Spleen (tissue), 7 donors: ENCODE results near the gene SLC36A3.

Source experiments
- POLR2A ChIP-seq, 3 donors: fragments of 450-650 bp; IDR thresholded peaks; one replicate each; pipeline ENCODE4 v1.5.1; 2017; ENCODE audit warnings: antibody characterized with exemption in 3 of 3, mild to moderate bottlenecking in 1 of 3
- POLR2AphosphoS5 ChIP-seq, 3 donors: sonication (generic); formaldehyde crosslinking; IDR thresholded peaks; one replicate each; pipeline ENCODE4 v1.5.1; 2017; ENCODE audit warnings: antibody characterized with exemption in 3 of 3
- TF ChIP-seq, protein P1 (sequence below), 11 experiments: fragments of 200-600 bp in 7 of 11; fragments of 450-650 bp in 4 of 11; sonication (generic) in 4 of 11; IDR thresholded peaks in 8 of 11; conservative IDR thresholded peaks in 3 of 11; 1 replicate in 7 of 11; 2 replicates in 4 of 11; pipeline versions ENCODE4 v1.4.0 to v1.8.0; 2016 to 2021; ENCODE audit warnings: antibody characterized with exemption in 11 of 11, inconsistent platforms in 4 of 11, mild to moderate bottlenecking in 1 of 11
- donor health status: DM: no; HTN: no; CAD: no; lungs with moderate emphysema.
- donor health status: DM: no; HTN: no; CAD: no.
- donor health status: DM: no; HTN: no; CAD: no.

GRCh38 chr5:151313357-151313756, 9.8 kb upstream of the SLC36A3 start:
- TF ChIP-seq, protein P1, sequence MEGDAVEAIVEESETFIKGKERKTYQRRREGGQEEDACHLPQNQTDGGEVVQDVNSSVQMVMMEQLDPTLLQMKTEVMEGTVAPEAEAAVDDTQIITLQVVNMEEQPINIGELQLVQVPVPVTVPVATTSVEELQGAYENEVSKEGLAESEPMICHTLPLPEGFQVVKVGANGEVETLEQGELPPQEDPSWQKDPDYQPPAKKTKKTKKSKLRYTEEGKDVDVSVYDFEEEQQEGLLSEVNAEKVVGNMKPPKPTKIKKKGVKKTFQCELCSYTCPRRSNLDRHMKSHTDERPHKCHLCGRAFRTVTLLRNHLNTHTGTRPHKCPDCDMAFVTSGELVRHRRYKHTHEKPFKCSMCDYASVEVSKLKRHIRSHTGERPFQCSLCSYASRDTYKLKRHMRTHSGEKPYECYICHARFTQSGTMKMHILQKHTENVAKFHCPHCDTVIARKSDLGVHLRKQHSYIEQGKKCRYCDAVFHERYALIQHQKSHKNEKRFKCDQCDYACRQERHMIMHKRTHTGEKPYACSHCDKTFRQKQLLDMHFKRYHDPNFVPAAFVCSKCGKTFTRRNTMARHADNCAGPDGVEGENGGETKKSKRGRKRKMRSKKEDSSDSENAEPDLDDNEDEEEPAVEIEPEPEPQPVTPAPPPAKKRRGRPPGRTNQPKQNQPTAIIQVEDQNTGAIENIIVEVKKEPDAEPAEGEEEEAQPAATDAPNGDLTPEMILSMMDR (IDR thresholded peaks at IDR 0.05 in 8 of 11, conservative IDR thresholded peaks at IDR 0.05 in 3 of 11) = no peak
- TF ChIP-seq POLR2A (IDR thresholded peaks at IDR 0.05) (no peak), POLR2AphosphoS5 (IDR thresholded peaks at IDR 0.05) (no peak)
